Activated T-cell treated with anti-CD3 and anti-CD28 coated beads for 24 hours (primary cell): ENCODE measurements around the gene IRX2.

Experiments used
- DNase-seq: peaks from one replicate; pipeline ENCODE4 v3.0.0-alpha.2; 2020; ENCODE audit warnings: low read depth

The IRX2 gene

DNA sequence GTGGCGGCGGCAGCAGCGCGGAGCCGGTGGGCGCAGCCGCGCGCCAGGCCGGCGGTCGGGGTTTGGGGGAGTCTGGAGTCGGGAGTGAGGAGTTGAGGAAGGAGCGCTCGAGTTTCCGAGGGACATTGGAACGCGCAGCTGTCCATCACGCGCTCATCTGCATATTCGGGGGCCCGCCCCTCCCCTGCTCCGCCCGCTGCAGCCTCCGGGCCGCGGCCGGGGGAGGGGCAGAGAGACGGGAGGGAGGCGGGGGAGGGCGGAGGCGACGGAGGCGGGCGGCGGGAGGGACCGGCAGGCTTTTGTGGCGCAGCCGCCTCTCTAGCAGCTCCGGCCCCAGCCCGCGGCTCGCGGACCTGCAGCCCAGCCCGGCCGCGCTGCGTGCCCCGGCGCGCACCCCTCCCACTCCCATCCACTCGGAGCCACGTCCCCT lies at the start of gene IRX2:
Gene IRX2 (minus strand): TSS at position 86 of the 430 bp plus-strand sequence. CDS start 264 bp downstream, outside the sequence.
- DNase-seq: no peak

GRCh38 chr5:2800035-2800434 lies 48.6 kb upstream of the IRX2 start:
- no peak for DNase-seq

- no peak for DNase-seq
Observed at GRCh38 chr5:2797981-2798380, 46.5 kb upstream of the IRX2 start.

DNA sequence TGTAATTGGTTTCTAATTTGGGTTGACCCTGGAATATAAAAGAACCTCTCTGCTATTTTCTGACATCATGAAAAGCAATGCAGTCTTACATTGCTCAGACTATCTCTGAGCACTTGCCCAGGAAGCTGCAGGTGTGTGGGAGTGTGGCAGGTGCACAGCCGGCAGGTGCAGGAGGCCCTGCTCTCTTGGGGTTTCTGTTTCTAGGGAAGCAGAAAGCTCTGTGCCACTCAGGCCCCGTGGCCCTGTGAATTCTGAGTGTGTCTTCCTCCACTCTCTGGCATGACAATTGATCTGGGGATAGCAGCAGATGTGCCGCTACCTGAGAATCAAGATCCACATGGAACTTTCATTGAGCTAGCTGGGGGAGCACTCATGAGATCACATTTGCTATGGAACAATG lies 45.7 kb upstream of the IRX2 start:
- DNase-seq: no peak

DNA sequence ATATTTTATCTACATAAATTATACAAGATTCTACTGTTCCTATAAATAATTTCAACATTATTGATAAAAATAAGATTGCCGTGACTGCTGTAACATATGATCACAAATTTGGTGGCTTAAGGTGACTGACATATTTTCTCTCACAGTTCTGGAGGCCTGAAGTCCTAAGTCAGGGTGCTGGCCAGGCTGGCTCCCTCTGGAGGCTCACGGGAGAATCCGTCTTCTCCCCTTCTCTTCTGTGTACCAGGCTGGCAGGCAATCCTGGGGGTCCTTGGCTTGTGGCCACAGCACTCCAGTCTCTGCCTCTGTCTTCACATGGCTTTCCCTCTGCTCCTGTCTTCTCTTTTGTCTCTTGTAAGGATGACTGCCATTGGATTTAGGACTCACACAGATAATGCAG lies 31.7 kb upstream of the IRX2 start:
- no peak for DNase-seq

GRCh38 chr5:2782658-2783057 lies 31.2 kb upstream of the IRX2 start:
- no peak for DNase-seq

GRCh38 chr5:2780421-2781171 lies 29.1 kb upstream of the IRX2 start:
- no peak for DNase-seq

DNA sequence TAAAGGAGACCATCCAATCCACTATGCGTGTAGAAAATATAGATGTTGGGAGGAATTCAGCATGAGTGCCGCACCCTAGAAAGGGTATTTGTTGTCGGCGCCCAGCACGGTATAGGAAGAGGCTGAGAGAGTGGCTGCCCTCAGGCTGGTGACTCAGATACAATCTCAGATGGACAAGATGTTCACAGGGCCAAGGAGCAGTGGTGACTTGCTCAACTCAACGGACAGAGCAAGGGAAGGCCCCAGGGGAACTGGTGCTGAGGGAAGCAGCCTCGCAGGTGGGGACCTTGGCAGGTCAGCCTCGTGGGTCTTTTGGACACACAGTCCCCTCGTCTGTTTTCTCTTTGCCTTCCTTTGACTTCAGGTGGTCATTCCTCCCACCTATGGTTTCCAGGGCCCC lies 28.0 kb upstream of the IRX2 start:
- DNase-seq: no peak

DNA sequence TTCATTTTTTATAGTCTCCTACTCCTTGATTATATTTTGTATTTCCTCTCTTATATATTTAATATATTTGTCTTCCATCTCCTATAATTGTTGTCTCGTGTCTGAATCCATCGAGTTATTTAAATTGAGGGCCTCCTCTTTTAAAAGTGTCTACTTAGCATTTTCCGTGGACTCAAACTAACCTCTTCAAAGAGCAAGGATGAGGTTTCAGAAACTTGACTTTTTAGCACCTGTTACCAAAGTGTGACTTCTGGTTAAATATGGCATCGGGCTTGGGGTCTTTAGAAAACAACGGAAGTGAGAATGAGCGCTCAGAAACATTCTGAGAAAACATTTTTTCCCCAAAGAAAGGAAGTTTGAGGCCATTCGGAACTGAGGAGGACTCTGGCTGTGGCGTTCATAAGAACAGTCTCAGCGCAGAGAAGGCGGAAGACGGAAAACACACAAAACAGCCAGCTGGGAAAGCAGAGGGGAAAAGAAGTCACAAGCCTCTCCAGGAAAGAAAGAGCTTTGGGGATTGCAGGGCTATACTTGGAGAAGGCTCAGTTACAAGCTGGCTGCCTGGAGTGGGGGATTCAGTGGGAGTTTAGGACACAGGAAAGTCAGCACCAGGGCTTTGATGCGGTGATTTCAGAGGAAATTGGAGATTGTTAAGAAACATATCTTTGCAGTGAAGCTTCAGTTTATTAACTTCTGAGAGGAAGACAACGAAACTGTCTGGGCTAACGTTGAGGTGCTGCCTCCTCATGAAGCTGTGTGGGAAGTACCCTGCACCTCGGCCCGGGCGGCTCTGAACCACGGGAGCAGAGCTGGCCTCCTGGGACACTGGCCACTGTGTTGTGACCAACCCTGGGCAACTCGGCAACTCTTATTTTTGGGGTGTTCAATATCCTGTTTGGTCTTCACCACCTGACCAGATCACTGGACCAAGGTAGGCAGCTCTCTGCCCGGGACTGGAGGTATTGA lies 25.1 kb upstream of the IRX2 start:
- no peak for DNase-seq

DNA sequence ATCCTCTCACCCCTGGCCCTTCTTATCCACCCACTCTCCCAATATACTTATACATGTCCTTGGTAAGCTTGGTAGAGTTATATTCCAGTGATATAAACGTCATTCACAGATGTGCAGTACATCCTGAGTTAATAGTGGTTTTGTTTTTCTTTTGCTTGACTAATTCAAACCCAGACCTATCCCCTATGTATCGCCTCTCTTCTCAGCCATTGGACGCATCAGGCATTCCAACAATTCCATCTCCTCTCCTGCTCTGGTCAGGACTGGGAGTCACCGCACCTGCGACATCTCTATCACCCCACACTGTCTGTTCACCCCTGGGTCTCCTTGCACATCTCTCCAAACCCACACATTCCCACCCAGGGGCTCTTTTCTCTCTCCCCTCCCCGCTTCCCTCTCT lies 21.9 kb upstream of the IRX2 start:
- DNase-seq: no peak

DNA sequence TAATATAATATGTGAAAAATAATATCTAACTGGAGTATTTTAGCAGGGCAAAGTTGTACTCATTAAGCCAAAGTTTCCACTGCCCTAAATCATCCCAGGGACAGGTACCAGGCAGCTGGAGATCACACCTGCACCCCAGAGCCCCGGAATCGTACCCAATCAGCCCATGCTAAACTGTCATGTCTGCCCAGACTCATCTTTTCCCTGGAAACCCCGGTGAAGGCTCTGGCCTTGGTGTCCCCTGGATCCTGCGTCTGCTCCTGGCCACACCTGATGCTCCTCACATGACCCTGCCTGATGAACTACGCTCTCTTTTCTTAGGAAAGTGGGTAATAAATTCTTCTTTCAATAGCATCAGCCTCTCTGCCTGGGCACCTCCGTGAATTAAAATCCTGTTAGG lies 15.6 kb upstream of the IRX2 start:
- DNase-seq: no peak

DNA sequence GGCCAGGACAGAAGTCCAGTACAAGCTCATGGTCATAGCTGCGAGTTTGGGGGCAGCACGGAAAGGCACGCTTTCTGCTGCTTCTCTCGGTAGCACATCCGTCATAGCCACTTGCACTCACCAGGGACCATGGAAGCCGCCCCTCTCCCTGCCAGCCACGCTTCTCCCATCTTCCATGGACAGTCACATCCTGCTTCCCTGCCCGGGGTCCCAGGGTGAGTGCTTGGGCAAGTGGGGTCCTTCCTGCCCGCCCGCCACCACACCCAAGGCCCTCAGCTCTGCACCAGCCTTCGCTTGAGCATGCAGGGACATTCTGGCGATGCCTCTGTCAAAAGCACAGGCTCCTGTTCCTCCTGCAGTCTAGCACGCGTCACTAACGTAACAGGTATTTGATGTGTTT lies 13.1 kb upstream of the IRX2 start:
- DNase-seq: no peak

DNA sequence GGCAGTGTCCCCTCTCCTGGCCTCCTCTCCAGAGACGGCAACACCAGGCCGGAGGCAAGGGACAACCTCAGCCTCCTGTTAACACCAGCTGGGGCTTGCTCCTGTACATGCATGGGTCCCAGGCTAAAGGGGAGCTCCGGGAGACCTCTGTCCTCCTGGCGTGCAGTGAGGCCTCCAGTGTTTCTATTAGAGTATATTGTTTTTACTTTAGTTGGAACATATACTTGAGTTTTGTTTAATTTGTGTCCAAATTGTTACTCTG lies 12.0 kb upstream of the IRX2 start:
- DNase-seq: no peak

GRCh38 chr5:2762744-2763532 lies 11.5 kb upstream of the IRX2 start:
- DNase-seq: no peak

DNA sequence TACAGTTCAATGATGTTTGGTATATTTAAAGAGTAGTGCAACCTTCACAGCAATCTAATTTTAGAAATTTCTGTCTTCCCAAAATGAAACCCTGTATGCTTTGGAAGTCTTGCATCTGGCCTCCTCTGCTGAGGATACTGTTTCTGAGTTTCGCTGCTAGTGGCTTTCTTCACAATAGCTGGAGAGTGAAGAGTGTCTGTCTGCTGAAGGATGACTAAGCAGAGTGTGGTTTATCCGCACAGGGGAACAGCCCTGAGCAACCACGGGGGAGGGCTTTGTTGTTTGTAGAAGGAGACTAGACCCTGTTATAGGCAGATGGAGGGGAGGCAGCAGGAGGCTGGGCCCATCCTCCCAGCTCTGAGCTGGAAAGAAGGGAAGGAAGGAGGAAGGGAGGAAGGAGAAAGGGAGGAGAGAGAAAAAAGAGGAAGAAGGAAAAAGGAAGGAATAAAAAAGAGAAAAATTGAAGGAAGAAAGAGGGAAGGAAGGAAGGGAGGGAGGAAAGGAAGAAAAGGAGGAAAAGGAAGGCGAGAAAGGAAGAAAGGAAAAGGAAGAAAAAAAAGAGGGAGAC lies 10.5 kb upstream of the IRX2 start:
- no peak for DNase-seq

DNA sequence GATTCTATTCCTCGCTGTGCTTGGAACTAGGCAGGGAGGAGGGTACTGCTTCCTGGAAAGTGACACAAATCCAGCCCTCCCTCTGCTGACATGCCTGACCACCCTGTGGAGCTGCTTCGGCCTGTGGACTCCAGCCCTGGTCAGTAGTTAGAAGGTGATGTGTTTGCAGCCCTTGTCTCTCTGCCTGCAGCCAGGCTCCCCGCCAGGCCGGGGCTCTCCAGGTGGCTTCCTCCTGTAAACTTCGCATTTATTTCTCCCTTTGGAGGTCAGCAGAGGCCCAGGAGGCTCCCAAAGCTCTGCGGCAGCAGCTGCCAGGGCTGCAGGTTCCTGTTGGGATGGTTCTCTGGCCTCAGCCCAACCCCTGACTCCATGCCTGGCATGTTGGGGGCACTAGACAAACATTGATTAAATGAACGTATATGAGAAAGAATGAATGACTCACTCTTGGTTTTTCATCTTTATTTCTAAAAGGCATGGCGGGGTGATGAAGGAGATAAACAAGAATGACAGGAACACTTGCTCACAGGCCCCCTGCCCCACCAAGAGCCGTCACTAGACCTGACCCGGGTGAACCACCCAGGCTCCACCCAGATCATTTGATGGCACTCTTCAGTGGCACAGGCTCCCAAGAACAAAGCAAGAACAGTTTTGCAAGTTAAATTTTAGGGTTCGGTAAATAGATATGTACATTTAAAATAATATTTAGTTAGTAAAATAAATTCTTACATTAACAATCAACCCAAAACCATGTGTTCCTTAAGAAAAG lies 8.4 kb upstream of the IRX2 start:
- no peak for DNase-seq

DNA sequence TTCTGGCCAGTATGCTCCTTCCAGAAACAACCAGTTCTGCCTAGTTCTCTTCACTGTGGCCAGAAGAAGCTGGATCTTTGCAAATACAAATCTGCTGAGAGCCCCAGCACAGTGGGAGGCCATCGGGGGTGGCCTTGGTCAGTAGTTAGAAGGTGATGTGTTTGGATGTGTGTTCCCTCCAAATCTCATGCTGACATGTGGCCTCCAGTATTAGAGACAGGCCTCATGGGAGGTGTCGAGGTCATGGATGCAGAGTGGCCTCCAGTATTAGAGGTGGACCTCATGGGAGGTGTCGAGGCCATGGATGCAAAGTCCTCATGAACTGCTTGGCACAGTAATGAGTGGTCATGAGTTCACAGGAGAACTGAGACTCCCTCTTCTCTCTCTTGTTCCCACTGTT lies 7.6 kb upstream of the IRX2 start:
- no peak for DNase-seq

DNA sequence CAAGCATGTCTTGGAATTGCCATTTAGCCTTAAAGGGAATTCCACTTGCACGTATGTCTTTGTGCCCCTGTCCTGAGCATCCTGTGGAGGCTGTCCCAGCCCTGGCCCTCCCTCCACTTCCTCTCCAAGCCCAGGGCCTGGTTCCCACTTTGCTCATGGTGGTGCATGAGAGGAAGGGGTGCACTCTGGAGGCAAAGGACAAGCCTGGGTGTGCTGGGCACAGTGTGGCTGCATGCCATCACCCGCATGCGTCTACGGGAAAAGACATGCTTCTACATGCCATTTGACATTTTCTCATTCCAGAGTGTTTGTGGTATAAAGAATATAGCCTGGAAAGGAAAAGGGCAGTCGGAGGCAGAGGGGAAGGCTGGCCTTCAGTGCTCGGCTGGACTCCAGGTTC lies 7.2 kb upstream of the IRX2 start:
- DNase-seq: no peak

- DNase-seq: no peak
Observed at GRCh38 chr5:2757563-2758351, 6.3 kb upstream of the IRX2 start.

- no peak for DNase-seq
Observed at GRCh38 chr5:2756211-2757152, 5.0 kb upstream of the IRX2 start.
